HepG2 (cell line): ENCODE data around the gene RASSF7. TPM values are rescaled to one million over a fixed set of nuclear protein-coding genes. Genes with fewer than 3 reads are reported as not detected.
A peak's percentile ranks its signal among the peaks of the same experiment; 100 is the strongest.

Experiments
- ARID5B ChIP-seq: IDR thresholded peaks from 2 replicates; pipeline ENCODE4 v1.4.0; 2020; ENCODE audit warnings: mild to moderate bottlenecking, missing genetic modification reagents
- KIAA2018 ChIP-seq: sonication (generic); formaldehyde crosslinking; IDR thresholded peaks from 2 replicates; pipeline ENCODE4 v1.5.0; 2020; ENCODE audit warnings: mild to moderate bottlenecking, missing genetic modification reagents, borderline replicate concordance
- PITX1 ChIP-seq: sonication (generic); formaldehyde crosslinking; IDR thresholded peaks from 2 replicates; pipeline ENCODE4 v1.5.1; 2020; ENCODE audit warnings: mild to moderate bottlenecking, missing genetic modification reagents
- RARA ChIP-seq: IDR thresholded peaks from 2 replicates; pipeline ENCODE4 v1.6.1; 2016; ENCODE audit warnings: missing genetic modification reagents, missing compliant biosample characterization
- RERE ChIP-seq: IDR thresholded peaks from 2 replicates; pipeline ENCODE4 v1.6.1; 2016; ENCODE audit warnings: low read depth, missing genetic modification reagents, missing compliant biosample characterization
- SNAPC5 ChIP-seq: sonication (generic); formaldehyde crosslinking; IDR thresholded peaks from 2 replicates; pipeline ENCODE4 v1.8.1; 2023; ENCODE audit warnings: mild to moderate bottlenecking, missing genetic modification reagents, borderline replicate concordance
- ZFP37 ChIP-seq: sonication (generic); formaldehyde crosslinking; IDR thresholded peaks from 2 replicates; pipeline ENCODE4 v1.4.0; 2020; ENCODE audit warnings: missing genetic modification reagents, borderline replicate concordance
- ZNF468 ChIP-seq: sonication (generic); formaldehyde crosslinking; IDR thresholded peaks from 2 replicates; pipeline ENCODE4 v1.8.0; 2022; ENCODE audit warnings: mild to moderate bottlenecking, moderate library complexity, missing genetic modification reagents
- polyA plus RNA-seq, 8 experiments: library from polyadenylated mRNA; depleted of rRNA in 3 of 8; stranded (reverse) in 7 of 8; unstranded in 1 of 8; fragments of >200 nt; fragmentation: Illumina TruSeq in 4 of 8; extraction: Trizol in 4 of 8; gene quantifications; 2 replicates each; pipeline versions ENCODE4 v1.2.1 to v1.2.3, GENCODE V29; 2011 to 2016; ENCODE audit warnings: low read depth in 4 of 8, missing spikeins in 1 of 8, mixed read lengths in 1 of 8; ENCODE audit not compliant: insufficient read depth in 1 of 8
- total RNA-seq, 5 experiments: library from RNA; depleted of rRNA; stranded (reverse); fragments of >200 nt; fragmentation: Illumina TruSeq; extraction: Trizol; gene quantifications; 2 replicates each; pipeline ENCODE4 v1.2.3, GENCODE V29; 2016; ENCODE audit warnings: low read depth in 1 of 5

The RASSF7 gene
- total and polyA plus RNA-seq, 2 of the 13 experiments (the other 11 are each of a cell fraction or from before 2014, with no cell fraction given), result 20.2 to 28.6 TPM

- TF ChIP-seq ARID5B (CRISPR knock-in tag) (0 out of 2 replicates have a peak, but pooled peaks have one; percentile 21), PITX1 (CRISPR knock-in tag) (no peak; the same call in 1 of the 2 replicates), KIAA2018 (CRISPR knock-in tag) (no peak), ZFP37 (CRISPR knock-in tag) (no peak), ZNF468 (CRISPR knock-in tag) (peak; percentile 84; the same call in 1 of the 2 replicates), RERE (CRISPR knock-in tag) (no peak), RARA (CRISPR knock-in tag) (0 out of 2 replicates have a peak, but pooled peaks have one; percentile 18), SNAPC5 (no peak)
Measured at GRCh38 chr11:536841-537621, 23.7 kb upstream of the RASSF7 start, which contains the start of gene LRRC56 (continued).
